GM15510 (cell line): ENCODE results near the gene GARIN5B.

Source experiments
- POLR2A ChIP-seq: IDR thresholded peaks from 3 replicates; pipeline ENCODE4 v1.6.1; 2011; ENCODE audit warnings: borderline replicate concordance; ENCODE audit not compliant: insufficient read length; ENCODE audit errors: extremely low read depth

Gene GARIN5B

DNA sequence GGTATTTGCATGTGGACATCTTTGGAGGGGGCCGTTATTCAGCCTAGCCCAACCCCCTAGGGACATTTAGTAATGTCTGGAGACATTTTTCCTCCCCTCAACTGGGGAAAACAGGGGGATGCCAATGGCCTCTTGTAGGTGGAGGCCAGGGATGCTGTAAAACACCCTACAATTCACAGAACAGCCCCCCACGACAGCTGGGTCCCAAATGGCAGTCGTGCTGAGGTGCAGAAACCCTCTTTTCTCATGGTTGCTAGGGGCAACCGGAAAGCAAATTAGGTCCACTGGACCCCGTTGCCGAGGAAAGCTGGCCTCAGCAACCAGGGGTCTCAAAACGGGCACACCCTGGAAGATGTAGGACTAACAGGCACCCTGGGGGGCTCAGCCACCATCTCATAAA lies 52.6 kb downstream of the GARIN5B start:
- TF ChIP-seq POLR2A = no peak

DNA sequence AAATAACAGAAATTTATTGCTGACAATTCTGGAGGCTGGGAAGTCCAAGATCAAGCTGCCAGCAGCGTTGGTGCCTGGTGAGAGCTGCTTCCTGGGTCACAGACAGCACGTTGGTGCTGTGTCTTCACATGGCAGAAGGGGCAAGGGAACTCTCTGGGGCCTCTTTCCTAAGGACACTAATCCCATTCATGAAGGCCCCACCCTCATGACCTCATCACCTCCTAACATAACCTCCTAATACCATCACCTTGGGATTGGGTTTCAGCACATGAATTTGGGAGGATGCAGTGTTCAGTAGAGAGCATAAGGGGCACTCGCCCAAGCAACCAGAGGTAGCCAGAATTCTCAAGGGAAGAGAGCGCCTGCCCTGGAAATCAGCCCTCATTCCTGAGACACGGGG lies 53.6 kb downstream of the GARIN5B start:
- no peak for TF ChIP-seq POLR2A

DNA sequence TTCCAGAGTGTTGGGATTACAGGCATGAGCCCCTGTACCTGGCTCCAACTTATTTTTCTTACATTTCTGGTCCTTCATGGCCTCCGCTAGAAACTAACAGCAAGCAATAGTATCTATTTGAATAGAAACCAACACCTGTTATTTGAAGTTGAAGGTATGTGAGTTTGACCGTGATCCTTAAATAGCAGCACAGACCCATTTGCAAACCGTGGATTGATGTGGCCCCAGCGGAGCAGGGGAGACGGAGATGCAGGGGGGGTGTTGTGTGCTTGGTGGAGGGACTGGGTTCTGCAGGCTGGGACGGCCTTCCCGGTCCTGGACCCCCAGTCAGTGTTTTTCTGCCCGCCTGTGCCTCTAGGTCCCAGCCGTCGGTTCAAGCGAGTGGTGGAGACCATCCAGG lies 54.8 kb downstream of the GARIN5B start:
- no peak for TF ChIP-seq POLR2A

DNA sequence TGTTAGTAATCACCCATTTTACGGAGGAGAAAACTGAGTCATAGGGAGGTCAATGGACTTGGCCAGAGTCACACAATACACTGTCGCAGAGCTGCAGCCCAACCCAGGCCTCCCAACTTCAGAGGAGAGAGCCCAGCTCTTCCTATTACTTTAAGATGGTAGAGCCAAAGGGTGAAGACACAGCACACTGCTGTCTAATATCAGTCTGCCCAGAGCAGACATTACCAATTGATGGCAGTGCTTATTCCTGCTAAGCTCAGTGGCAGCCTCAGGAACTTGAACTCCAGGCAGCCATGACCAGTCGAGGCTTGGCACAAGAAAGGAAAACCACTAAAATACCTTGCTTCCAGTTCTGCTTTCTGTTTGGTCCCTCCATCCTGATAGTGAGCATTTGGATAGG lies 56.3 kb downstream of the GARIN5B start:
- TF ChIP-seq POLR2A = no peak

DNA sequence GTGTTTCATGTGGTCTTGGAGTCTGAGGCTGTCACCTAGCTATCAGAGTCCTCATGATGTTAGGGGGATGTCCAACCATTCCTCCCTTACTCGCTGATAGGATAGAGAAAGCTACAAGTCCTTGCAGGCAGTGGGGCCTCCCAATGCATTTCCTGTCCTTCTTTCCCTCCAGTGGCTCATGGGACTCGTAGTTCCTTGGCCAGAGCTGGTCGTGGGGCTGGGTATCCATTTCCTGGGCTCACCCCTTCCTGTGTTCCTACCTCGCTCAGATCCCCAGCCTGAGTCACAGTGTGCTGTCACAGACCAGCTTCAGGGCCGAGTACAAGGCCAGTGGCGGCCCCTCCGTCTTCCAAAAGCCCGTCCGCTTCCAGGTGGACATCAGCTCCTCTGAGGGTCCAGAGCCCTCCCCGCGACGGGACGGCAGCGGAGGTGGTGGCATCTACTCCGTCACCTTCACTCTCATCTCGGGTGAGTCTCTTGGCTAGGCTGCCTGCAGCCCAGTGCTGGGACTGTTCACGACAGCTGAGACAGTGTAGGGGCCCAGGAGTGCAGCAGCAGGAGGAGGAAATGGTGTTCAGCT lies 57.0 kb downstream of the GARIN5B start:
- TF ChIP-seq POLR2A = no peak

DNA sequence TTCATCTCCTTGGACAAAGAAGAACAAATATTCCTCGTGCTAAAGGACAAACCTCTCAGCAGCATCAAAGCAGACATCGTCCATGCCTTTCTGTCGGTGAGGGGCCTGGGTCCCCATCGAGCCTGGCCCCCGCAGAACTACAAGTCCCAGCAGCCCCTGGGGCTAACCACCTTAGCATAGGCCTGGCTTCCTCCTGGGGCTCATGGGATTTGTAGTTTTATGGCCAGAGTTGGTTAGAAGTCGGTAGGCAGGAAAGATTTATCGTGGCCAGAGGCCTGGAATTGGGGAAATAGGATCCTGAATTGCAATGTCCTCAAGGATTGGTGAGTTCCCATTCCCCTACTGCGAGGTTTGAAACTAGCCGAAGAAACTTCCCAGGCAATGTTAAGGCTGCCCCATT lies 57.6 kb downstream of the GARIN5B start:
- no peak for TF ChIP-seq POLR2A

DNA sequence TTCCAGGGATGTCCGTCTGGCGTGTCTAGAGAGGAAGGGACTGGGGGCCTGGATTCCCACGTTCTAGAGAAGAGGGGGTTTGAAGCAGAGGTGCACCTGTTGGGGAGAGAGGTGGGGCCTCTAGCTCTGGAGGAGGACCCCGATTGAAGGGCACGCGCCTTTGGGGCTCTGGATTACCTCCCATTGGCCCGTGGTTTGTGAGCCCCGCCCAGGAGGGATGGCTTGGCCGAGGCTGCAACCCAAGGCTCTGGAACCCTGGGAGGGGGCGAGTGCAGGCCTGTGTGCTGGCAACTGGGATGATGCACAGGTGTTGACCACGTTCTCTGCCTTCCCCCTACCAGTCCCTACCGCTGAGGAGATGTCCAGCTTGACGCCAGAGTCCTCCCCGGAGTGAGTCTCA lies 58.1 kb downstream of the GARIN5B start:
- TF ChIP-seq POLR2A = no peak
